H9 (cell line): ENCODE measurements around the gene MRGPRD. TPM values are rescaled to one million over a fixed set of nuclear protein-coding genes. Genes with fewer than 3 reads are reported as not detected.

Experiments
- DNase-seq: peaks from one replicate; pipeline ENCODE4 v3.0.0-alpha.2; 2017
- H2AFZ ChIP-seq: one replicate; pipeline ENCODE4 v1.6.1; 2013; ENCODE audit warnings: mild to moderate bottlenecking, low read length, control low read depth, moderate library complexity
- H2AK5ac ChIP-seq: 2 replicates; pipeline ENCODE4 v1.6.1; 2013; ENCODE audit warnings: low read length, control low read depth, mixed read lengths; ENCODE audit not compliant: insufficient read length
- H2BK120ac ChIP-seq: one replicate; pipeline ENCODE4 v1.6.1; 2013; ENCODE audit warnings: low read depth, mild to moderate bottlenecking, low read length, control low read depth, inconsistent platforms; ENCODE audit not compliant: poor library complexity, severe bottlenecking
- H2BK12ac ChIP-seq: 2 replicates; pipeline ENCODE4 v1.6.1; 2013; ENCODE audit warnings: low read length, control low read depth, mixed read lengths, low read depth; ENCODE audit not compliant: insufficient read length
- H2BK15ac ChIP-seq: 2 replicates; pipeline ENCODE4 v1.6.1; 2013; ENCODE audit warnings: low read depth, low read length, control low read depth
- H2BK20ac ChIP-seq: one replicate; pipeline ENCODE4 v1.6.1; 2013; ENCODE audit warnings: low read depth, mild to moderate bottlenecking, low read length, control low read depth, inconsistent platforms; ENCODE audit not compliant: poor library complexity, severe bottlenecking
- H2BK5ac ChIP-seq: 2 replicates; pipeline ENCODE4 v1.6.1; 2013; ENCODE audit warnings: low read length, control low read depth, mixed read lengths; ENCODE audit not compliant: insufficient read length
- H3K14ac ChIP-seq: 2 replicates; pipeline ENCODE4 v1.6.1; 2013; ENCODE audit warnings: low read length, control low read depth; ENCODE audit not compliant: insufficient read depth
- H3K18ac ChIP-seq: 2 replicates; pipeline ENCODE4 v1.6.1; 2013; ENCODE audit warnings: low read depth, mild to moderate bottlenecking, mixed read lengths, low read length, control low read depth; ENCODE audit not compliant: insufficient read length
- H3K23ac ChIP-seq: 2 replicates; pipeline ENCODE4 v1.6.1; 2013; ENCODE audit warnings: low read length, control low read depth, mixed read lengths, low read depth; ENCODE audit not compliant: insufficient read length
- H3K23me2 ChIP-seq: 2 replicates; pipeline ENCODE4 v1.6.1; 2013; ENCODE audit warnings: low read depth, mild to moderate bottlenecking, mixed read lengths, low read length, control low read depth; ENCODE audit not compliant: insufficient read length, poor library complexity, severe bottlenecking
- H3K27ac ChIP-seq: 2 replicates; pipeline ENCODE4 v1.5.1; 2013; ENCODE audit warnings: low read length, control low read depth, mixed read lengths, low read depth; ENCODE audit not compliant: insufficient read length
- H3K27me3 ChIP-seq: 2 replicates; pipeline ENCODE4 v1.6.1; 2013; ENCODE audit warnings: low read length, control low read depth, inconsistent platforms; ENCODE audit not compliant: insufficient read depth
- H3K4ac ChIP-seq: 2 replicates; pipeline ENCODE4 v1.6.1; 2013; ENCODE audit warnings: low read depth, mild to moderate bottlenecking, control low read depth, inconsistent platforms, low read length, moderate library complexity
- H3K4me1 ChIP-seq: 2 replicates; pipeline ENCODE4 v1.6.1; 2013; ENCODE audit warnings: low read length, control low read depth, inconsistent platforms; ENCODE audit not compliant: insufficient read depth
- H3K4me2 ChIP-seq: 2 replicates; pipeline ENCODE4 v1.6.1; 2013; ENCODE audit warnings: low read length, control low read depth, mixed read lengths; ENCODE audit not compliant: insufficient read length, insufficient read depth
- H3K56ac ChIP-seq: 2 replicates; pipeline ENCODE4 v1.6.1; 2013; ENCODE audit warnings: low read depth, mild to moderate bottlenecking, mixed read lengths, low read length, control low read depth; ENCODE audit not compliant: insufficient read length
- H3K79me1 ChIP-seq: 2 replicates; pipeline ENCODE4 v1.6.1; 2013; ENCODE audit warnings: low read depth, mild to moderate bottlenecking, moderate library complexity, low read length, control low read depth, inconsistent platforms; ENCODE audit not compliant: insufficient read depth, poor library complexity, severe bottlenecking
- H3K79me2 ChIP-seq: 2 replicates; pipeline ENCODE4 v1.6.1; 2013; ENCODE audit warnings: low read length, control low read depth, inconsistent platforms; ENCODE audit not compliant: insufficient read depth
- H3K9ac ChIP-seq: 2 replicates; pipeline ENCODE4 v1.6.1; 2013; ENCODE audit warnings: low read length, control low read depth, mixed read lengths; ENCODE audit not compliant: insufficient read length; ENCODE audit errors: extremely low read depth
- H3K9me3 ChIP-seq: one replicate; pipeline ENCODE4 v1.6.1; 2013; ENCODE audit warnings: low read depth, low read length, inconsistent platforms; ENCODE audit not compliant: control insufficient read depth
- H3T11ph ChIP-seq: one replicate; pipeline ENCODE4 v1.6.1; 2013; ENCODE audit warnings: mild to moderate bottlenecking, low read length, control low read depth, inconsistent platforms
- H4K20me1 ChIP-seq: one replicate; pipeline ENCODE4 v1.6.1; 2013; ENCODE audit not compliant: control insufficient read depth, insufficient read length, insufficient read depth
- H4K5ac ChIP-seq: 2 replicates; pipeline ENCODE4 v1.6.1; 2013; ENCODE audit warnings: low read depth, mild to moderate bottlenecking, mixed read lengths, low read length, control low read depth; ENCODE audit not compliant: insufficient read length
- H4K8ac ChIP-seq: replicated peaks from 2 replicates; pipeline ENCODE4 v1.6.1; 2013; ENCODE audit warnings: low read length, control low read depth, mixed read lengths, low read depth; ENCODE audit not compliant: insufficient read length
- H4K91ac ChIP-seq: 2 replicates; pipeline ENCODE4 v1.6.1; 2013; ENCODE audit warnings: low read depth, mild to moderate bottlenecking, moderate library complexity, mixed read lengths, low read length, control low read depth; ENCODE audit not compliant: insufficient read length
- H3K27ac Mint-ChIP-seq, 3 experiments: 2 replicates in 2 of 3; 3 replicates in 1 of 3; pipeline ENCODE4 v1.8.0; 2020 to 2021; ENCODE audit warnings: mixed read lengths in 3 of 3, mild to moderate bottlenecking in 1 of 3, moderate library complexity in 1 of 3
- H3K27me3 Mint-ChIP-seq: 2 replicates; pipeline ENCODE4 v1.8.0; 2021; ENCODE audit warnings: low read depth, mild to moderate bottlenecking, moderate library complexity, mixed read lengths
- H3K36me3 Mint-ChIP-seq, 3 experiments: 2 replicates in 2 of 3; 3 replicates in 1 of 3; pipeline ENCODE4 v1.8.0; 2020 to 2021; ENCODE audit warnings: low read depth in 3 of 3, mixed read lengths in 3 of 3; ENCODE audit not compliant: insufficient read depth in 1 of 3
- H3K4me1 Mint-ChIP-seq, 2 experiments: 2 replicates each; pipeline ENCODE4 v1.8.0; 2020; ENCODE audit warnings: mixed read lengths in 2 of 2
- H3K4me3 Mint-ChIP-seq, 2 experiments: 2 replicates in 1 of 2; 3 replicates in 1 of 2; pipeline ENCODE4 v1.8.0; 2020 to 2021; ENCODE audit warnings: mild to moderate bottlenecking in 2 of 2, mixed read lengths in 2 of 2, moderate library complexity in 1 of 2
- H3K9me3 Mint-ChIP-seq, 2 experiments: 2 replicates in 1 of 2; 3 replicates in 1 of 2; pipeline ENCODE4 v1.8.0; 2020; ENCODE audit warnings: mild to moderate bottlenecking in 2 of 2, mixed read lengths in 2 of 2, moderate library complexity in 1 of 2
- CTCF ChIP-seq: fragments of 200-600 bp; sonication (generic); conservative IDR thresholded peaks from 3 replicates; pipeline ENCODE4 v1.8.0; 2021; ENCODE audit warnings: antibody characterized with exemption, mild to moderate bottlenecking
- WGBS: extraction: QIAGEN DNeasy Blood & Tissue Kit; methylation state at CpG from one replicate; pipeline ENCODE4 v1.1.7; 2013; ENCODE audit warnings: missing lambda C conversion rate, low lambda C conversion rate, mixed read lengths; ENCODE audit not compliant: insufficient read length; ENCODE audit errors: extremely low coverage; 5-methylcytosine and 5-hydroxymethylcytosine counted together
- total RNA-seq: library from RNA; stranded (reverse); gene quantifications from 2 replicates; pipeline ENCODE4 v1.2.1, GENCODE V29; 2021

The MRGPRD gene
- total RNA-seq, 1 experiment from 2014 or later, result not detected

- Histone ChIP-seq H3K9me3 (no peaks in the 10 kb centered on the region), H3K23me2 (no peaks in the 10 kb centered on the region), H4K8ac (no peak overlapping the region), H2BK12ac (no peak overlapping the region), H3K4me2 (no peak overlapping the region), H3K9ac (no peak overlapping the region), H4K20me1 (no peaks in the 10 kb centered on the region), H3K4me1 (no peaks in the 10 kb centered on the region), H2BK5ac (no peak overlapping the region), H2BK20ac (no peak overlapping the region), H3K23ac (no peak overlapping the region), H2AK5ac (no peak overlapping the region), H3T11ph (no peak overlapping the region), H2AFZ (no peak overlapping the region), H4K5ac (no peak overlapping the region), H3K27me3 (no peaks in the 10 kb centered on the region), H3K18ac (no peak overlapping the region), H3K27ac (no peak overlapping the region), H3K4ac (no peak overlapping the region), H3K79me2 (no peaks in the 10 kb centered on the region), H2BK120ac (no peak overlapping the region), H2BK15ac (no peak overlapping the region), H4K91ac (no peak overlapping the region), H3K56ac (no peak overlapping the region), H3K79me1 (no peaks in the 10 kb centered on the region), H3K14ac (no peak overlapping the region)
- peaks cover 2% of the 10 kb centered on the region; the same call in 1 of the 2 replicates for H3K27me3 Mint-ChIP-seq
- H3K9me3 Mint-ChIP-seq, result peaks cover 9 to 11% of the 10 kb centered on the region in 2 experiments
- peaks cover 7 to 16% of the 10 kb centered on the region in 2 experiments for H3K4me1 Mint-ChIP-seq
- no peak for DNase-seq
- no peak overlapping the region for H3K4me3 Mint-ChIP-seq
- no peak overlapping the region for H3K27ac Mint-ChIP-seq
- no peaks in the 10 kb centered on the region for H3K36me3 Mint-ChIP-seq
- WGBS, result no CpG with 5 or more reads among the region's 2 CpGs
- TF ChIP-seq CTCF, result no peak
Observed at GRCh38 chr11:68982134-68982533, 1.3 kb upstream of the MRGPRD start.
